GM12874 (cell line): ENCODE measurements around the gene ABCD2.

Experiments used
- CTCF ChIP-seq: IDR thresholded peaks from 2 replicates; pipeline ENCODE4 v1.5.1; 2011; ENCODE audit warnings: low read depth, mild to moderate bottlenecking, control low read depth, low read length, moderate library complexity; ENCODE audit not compliant: insufficient read depth

The ABCD2 gene

GRCh38 chr12:39526974-39527373 is 92.6 kb downstream of the ABCD2 start:
- TF ChIP-seq CTCF: no peak

GRCh38 chr12:39510001-39510400 is 109.6 kb downstream of the ABCD2 start:
- no peak for TF ChIP-seq CTCF

- TF ChIP-seq CTCF: no peak
Observed at GRCh38 chr12:39505554-39505953, 114.0 kb downstream of the ABCD2 start.

- TF ChIP-seq CTCF: no peak
Observed at GRCh38 chr12:39505023-39505422, 114.6 kb downstream of the ABCD2 start.

- TF ChIP-seq CTCF: no peak
Observed at GRCh38 chr12:39503439-39503838, 116.2 kb downstream of the ABCD2 start.

- TF ChIP-seq CTCF: no peak
Observed at GRCh38 chr12:39502726-39503125, 116.9 kb downstream of the ABCD2 start.
